SU-DHL-6 (cell line): ENCODE data around the gene INSR.

Experiments
- EZH2phosphoT487 ChIP-seq: fragments of 200-600 bp; sonication (generic), shearing (Covaris generic); conservative IDR thresholded peaks from 2 replicates; pipeline ENCODE4 v1.6.1; 2018; ENCODE audit warnings: mild to moderate bottlenecking, antibody characterized with exemption, low read length, moderate library complexity, mixed read lengths
- TF ChIP-seq, protein P1 (sequence below): fragments of 200-600 bp; sonication (generic); IDR thresholded peaks from one replicate; pipeline ENCODE4 v1.5.1; 2017; ENCODE audit warnings: antibody characterized with exemption, mild to moderate bottlenecking, low read length, moderate library complexity; ENCODE audit not compliant: insufficient read depth, poor library complexity, severe bottlenecking

- TF ChIP-seq, protein P1, sequence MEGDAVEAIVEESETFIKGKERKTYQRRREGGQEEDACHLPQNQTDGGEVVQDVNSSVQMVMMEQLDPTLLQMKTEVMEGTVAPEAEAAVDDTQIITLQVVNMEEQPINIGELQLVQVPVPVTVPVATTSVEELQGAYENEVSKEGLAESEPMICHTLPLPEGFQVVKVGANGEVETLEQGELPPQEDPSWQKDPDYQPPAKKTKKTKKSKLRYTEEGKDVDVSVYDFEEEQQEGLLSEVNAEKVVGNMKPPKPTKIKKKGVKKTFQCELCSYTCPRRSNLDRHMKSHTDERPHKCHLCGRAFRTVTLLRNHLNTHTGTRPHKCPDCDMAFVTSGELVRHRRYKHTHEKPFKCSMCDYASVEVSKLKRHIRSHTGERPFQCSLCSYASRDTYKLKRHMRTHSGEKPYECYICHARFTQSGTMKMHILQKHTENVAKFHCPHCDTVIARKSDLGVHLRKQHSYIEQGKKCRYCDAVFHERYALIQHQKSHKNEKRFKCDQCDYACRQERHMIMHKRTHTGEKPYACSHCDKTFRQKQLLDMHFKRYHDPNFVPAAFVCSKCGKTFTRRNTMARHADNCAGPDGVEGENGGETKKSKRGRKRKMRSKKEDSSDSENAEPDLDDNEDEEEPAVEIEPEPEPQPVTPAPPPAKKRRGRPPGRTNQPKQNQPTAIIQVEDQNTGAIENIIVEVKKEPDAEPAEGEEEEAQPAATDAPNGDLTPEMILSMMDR: no peak
- no peak for TF ChIP-seq EZH2phosphoT487
Measured at GRCh38 chr19:7250951-7251350, 43.3 kb downstream of the INSR start.
